Measurements from ENCODE around the gene HS6ST2. TPM values are rescaled to one million over a fixed set of nuclear protein-coding genes. Genes with fewer than 3 reads are reported as not detected.

Gene HS6ST2
- total RNA-seq, 1 experiment from 2014 or later: 8.1 TPM

GRCh38 chrX:132730266-132730665, 228.2 kb downstream of the HS6ST2 start:
- H3K27ac Mint-ChIP-seq: no peak overlapping the region
- H3K4me1 Mint-ChIP-seq: peaks cover 7% of the 10 kb centered on the region
- CTCF ChIA-PET: no interaction called here
- ATAC-seq (no peak), DNase-seq (ENCODE audit: low spot score) (no peak)
- POLR2A ChIA-PET: no interaction called here
- H3K4me3 Mint-ChIP-seq: no peak overlapping the region
- H3K9me3 Mint-ChIP-seq: no peaks in the 10 kb centered on the region; the same call in 1 of the 2 replicates
- no peaks in the 10 kb centered on the region for H3K36me3 Mint-ChIP-seq
- H3K27me3 Mint-ChIP-seq (ENCODE audit: low read depth): no peaks in the 10 kb centered on the region; the same call in 1 of the 2 replicates
- TF ChIP-seq GRHL2 (CRISPR knock-in tag; IDR thresholded peaks at IDR 0.05; ENCODE audit: insufficient replicate concordance, severe bottlenecking) (no peak), AFF4 (CRISPR knock-in tag; IDR thresholded peaks at IDR 0.05; ENCODE audit: borderline replicate concordance) (no peak), USF1 (CRISPR knock-in tag; IDR thresholded peaks at IDR 0.05) (no peak), ZNF138 (CRISPR knock-in tag; conservative IDR thresholded peaks at IDR 0.05) (no peak)

- CTCF ChIA-PET: no interaction called here
- POLR2A ChIA-PET: no interaction called here
- Mint-ChIP-seq H3K27ac (no peak overlapping the region), H3K27me3 (ENCODE audit: low read depth) (no peaks in the 10 kb centered on the region; the same call in 1 of the 2 replicates), H3K36me3 (no peaks in the 10 kb centered on the region), H3K4me3 (no peak overlapping the region), H3K4me1 (no peaks in the 10 kb centered on the region), H3K9me3 (no peaks in the 10 kb centered on the region; the same call in 1 of the 2 replicates)
- DNase-seq (ENCODE audit: low spot score) (no peak), ATAC-seq (no peak)
- no peak for TF ChIP-seq FOXP1 (CRISPR knock-in tag; IDR thresholded peaks at IDR 0.05; ENCODE audit: borderline replicate concordance)
- TF ChIP-seq ATF2 (CRISPR knock-in tag; IDR thresholded peaks at IDR 0.05; ENCODE audit: borderline replicate concordance, low read depth): no peak
- TF ChIP-seq ZNF281 (CRISPR knock-in tag; IDR thresholded peaks at IDR 0.05): no peak
- TF ChIP-seq ZNF532 (CRISPR knock-in tag; IDR thresholded peaks at IDR 0.05; ENCODE audit: borderline replicate concordance): no peak
- no peak for TF ChIP-seq MAX (CRISPR knock-in tag; IDR thresholded peaks at IDR 0.05)
- no peak for TF ChIP-seq SMAD3 (CRISPR knock-in tag; IDR thresholded peaks at IDR 0.05; ENCODE audit: borderline replicate concordance)
- TF ChIP-seq ATF1 (CRISPR knock-in tag; IDR thresholded peaks at IDR 0.05): no peak
- TF ChIP-seq AFF4 (CRISPR knock-in tag; IDR thresholded peaks at IDR 0.05; ENCODE audit: borderline replicate concordance): no peak
- TF ChIP-seq KAT7 (CRISPR knock-in tag; IDR thresholded peaks at IDR 0.05; ENCODE audit: borderline replicate concordance): no peak
- no peak for TF ChIP-seq ZNF512 (CRISPR knock-in tag; IDR thresholded peaks at IDR 0.05; ENCODE audit: borderline replicate concordance)
- no peak for TF ChIP-seq GABPB1 (CRISPR knock-in tag; IDR thresholded peaks at IDR 0.05)
These were observed 230.1 kb downstream of the HS6ST2 start for GRCh38 chrX:132728296-132728695.

Data from WTC11 (cell line).